Stomach (tissue), 9 donors: ENCODE results near the gene HIGD2A. TPM values are rescaled to one million over a fixed set of nuclear protein-coding genes. Genes with fewer than 3 reads are reported as not detected.

Experiments
- DNase-seq, 2 donors: peaks; one replicate each; pipeline versions ENCODE4 v3.0.0 to v3.0.0-alpha.2; 2013 to 2019
- H3K27ac ChIP-seq, 5 donors: fragments of 200-600 bp in 4 of 5; sonication (generic) in 4 of 5; one replicate each; pipeline ENCODE4 v1.5.1; 2013 to 2019; ENCODE audit warnings: mild to moderate bottlenecking in 1 of 5, moderate library complexity in 1 of 5
- H3K27me3 ChIP-seq, 3 donors: fragments of 200-600 bp; sonication (generic); one replicate each; pipeline ENCODE4 v1.5.1; 2017 to 2019; ENCODE audit warnings: mixed run types in 1 of 3
- H3K36me3 ChIP-seq, 4 donors: fragments of 200-600 bp; sonication (generic); 1 replicate in 3 of 4; 2 replicates in 1 of 4; pipeline ENCODE4 v1.5.1; 2016 to 2019
- H3K4me1 ChIP-seq, 4 donors: fragments of 200-600 bp; sonication (generic); one replicate each; pipeline ENCODE4 v1.5.1; 2016 to 2019
- H3K4me3 ChIP-seq, 4 donors: fragments of 200-600 bp; sonication (generic) in 3 of 4; one replicate each; pipeline ENCODE4 v1.5.1; 2016 to 2019; ENCODE audit warnings: mild to moderate bottlenecking in 1 of 4
- H3K9me3 ChIP-seq, 4 donors: fragments of 200-600 bp; sonication (generic); one replicate each; pipeline ENCODE4 v1.5.1; 2016 to 2019
- EP300 ChIP-seq: sonication (generic); formaldehyde crosslinking; IDR thresholded peaks from one replicate; pipeline ENCODE4 v1.6.1; 2017; ENCODE audit warnings: antibody characterized with exemption
- POLR2A ChIP-seq, 4 donors: fragments of 450-650 bp; IDR thresholded peaks; one replicate each; pipeline ENCODE4 v1.6.1; 2016; ENCODE audit warnings: antibody characterized with exemption in 4 of 4, control low read depth in 2 of 4, mild to moderate bottlenecking in 1 of 4, moderate library complexity in 1 of 4
- POLR2AphosphoS5 ChIP-seq, 3 donors: sonication (generic); formaldehyde crosslinking; IDR thresholded peaks; one replicate each; pipeline ENCODE4 v1.6.1; 2016; ENCODE audit warnings: antibody characterized with exemption in 3 of 3
- WGBS, 5 donors: extraction: QIAGEN DNeasy Blood & Tissue Kit in 3 of 5; methylation state at CpG; one replicate each; pipeline versions ENCODE4 v1.1.5 to v1.1.7; 2013 to 2018; 5-methylcytosine and 5-hydroxymethylcytosine counted together
- intact Hi-C: fragments of 100-400 bp; cut with DNase I; formaldehyde crosslinking; loops from one replicate; pipeline ENCODE4 v1.15.1; 2023; ENCODE audit warnings: low total_unique reads
- polyA plus RNA-seq, 3 donors: library from polyadenylated mRNA; stranded (reverse); fragments of 200-250 nt; gene quantifications; one replicate each; pipeline ENCODE4 v1.2.3, GENCODE V29; 2013
- total RNA-seq, 5 donors: library from RNA; depleted of rRNA; stranded (reverse); fragments of >200 nt; gene quantifications; one replicate each; pipeline versions ENCODE4 v1.1.0 to v1.2.3, GENCODE V29; 2014 to 2016
- TF ChIP-seq, protein P1 (sequence below), 7 experiments: fragments of 450-650 bp in 4 of 7; fragments of 200-600 bp in 3 of 7; sonication (generic) in 3 of 7; IDR thresholded peaks; one replicate each; pipeline ENCODE4 v1.5.1; 2016 to 2019; ENCODE audit warnings: antibody characterized with exemption in 7 of 7, control low read depth in 2 of 7, mild to moderate bottlenecking in 1 of 7
- donor health status: healthy with polysubstance abuse.
- donor health status: Bipolar disorder and iron deficiency.
- donor health status: healthy.

The HIGD2A gene
- total and polyA plus RNA-seq, 8 donors: 47.2 to 248 (median 216) TPM

DNA sequence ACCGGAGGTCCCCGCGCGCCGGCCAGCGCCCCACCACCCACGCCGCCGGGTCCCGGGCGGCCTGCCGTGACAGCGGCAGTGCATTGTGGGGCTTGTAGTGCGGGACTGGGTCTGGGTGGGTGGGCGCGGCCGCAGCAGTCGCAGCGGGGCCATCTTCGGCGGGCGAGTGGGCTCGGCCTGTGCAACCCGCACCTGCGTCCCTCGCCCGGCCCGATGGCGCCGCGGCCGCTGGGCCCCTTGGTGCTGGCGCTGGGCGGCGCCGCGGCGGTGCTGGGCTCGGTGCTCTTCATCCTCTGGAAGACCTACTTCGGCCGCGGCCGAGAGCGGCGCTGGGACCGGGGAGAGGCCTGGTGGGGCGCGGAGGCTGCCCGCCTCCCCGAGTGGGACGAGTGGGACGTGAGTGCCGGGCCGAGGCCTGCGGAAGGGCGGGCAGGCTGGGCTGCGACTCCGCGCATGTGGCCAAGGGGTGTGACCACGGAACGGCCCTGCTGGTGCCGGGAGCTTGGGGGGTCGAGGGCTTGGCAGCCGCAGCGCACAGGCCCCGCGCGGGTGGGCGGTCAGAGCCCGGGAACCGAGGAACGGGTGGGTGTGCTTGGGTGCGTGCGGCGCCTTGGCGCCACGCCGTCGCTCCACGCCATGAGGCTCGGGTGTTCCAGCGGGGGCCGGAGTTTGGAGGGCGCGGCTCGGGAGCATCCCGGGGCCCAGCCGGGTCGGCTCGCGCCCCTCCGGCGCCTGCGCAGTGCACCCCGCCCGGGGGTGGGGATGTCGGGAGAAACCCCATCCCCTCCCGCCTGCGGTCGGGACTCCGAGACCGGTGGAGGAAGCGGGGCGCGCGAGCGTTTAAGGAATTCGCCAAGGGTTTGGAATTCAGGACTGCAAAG lies 23.0 kb upstream of the HIGD2A start, which contains the start of gene ARL10:
TSS of gene ARL10 (plus strand) at position 137 of the 881 bp plus-strand sequence. CDS start at position 214, 77 bp downstream.
- WGBS, 5 donors: 1 to 3% (median 1%) methylated on average over 18 to 107 of the region's 108 CpGs
- Histone ChIP-seq H3K36me3 (peaks cover 0 to 32% (median 22%) of the 10 kb centered on the region in 4 donors), H3K27me3 (peaks cover 0 to 12% (median 6%) of the 10 kb centered on the region in 3 donors), H3K4me1 (peaks cover 8 to 33% (median 29%) of the 10 kb centered on the region in 4 donors), H3K9me3 (no peaks in the 10 kb centered on the region), H3K4me3 (peak within 1 kb of the TSS; percentile 70 to 92 (median 82)), H3K27ac (peak within 1 kb of the TSS; percentile 48 to 83 (median 58))
- intact Hi-C loops: no loop called here
- TF ChIP-seq EP300 (no peak), POLR2AphosphoS5 (IDR thresholded peaks at IDR 0.05) (no peak), POLR2A (IDR thresholded peaks at IDR 0.05) (no peak)
- TF ChIP-seq, protein P1, sequence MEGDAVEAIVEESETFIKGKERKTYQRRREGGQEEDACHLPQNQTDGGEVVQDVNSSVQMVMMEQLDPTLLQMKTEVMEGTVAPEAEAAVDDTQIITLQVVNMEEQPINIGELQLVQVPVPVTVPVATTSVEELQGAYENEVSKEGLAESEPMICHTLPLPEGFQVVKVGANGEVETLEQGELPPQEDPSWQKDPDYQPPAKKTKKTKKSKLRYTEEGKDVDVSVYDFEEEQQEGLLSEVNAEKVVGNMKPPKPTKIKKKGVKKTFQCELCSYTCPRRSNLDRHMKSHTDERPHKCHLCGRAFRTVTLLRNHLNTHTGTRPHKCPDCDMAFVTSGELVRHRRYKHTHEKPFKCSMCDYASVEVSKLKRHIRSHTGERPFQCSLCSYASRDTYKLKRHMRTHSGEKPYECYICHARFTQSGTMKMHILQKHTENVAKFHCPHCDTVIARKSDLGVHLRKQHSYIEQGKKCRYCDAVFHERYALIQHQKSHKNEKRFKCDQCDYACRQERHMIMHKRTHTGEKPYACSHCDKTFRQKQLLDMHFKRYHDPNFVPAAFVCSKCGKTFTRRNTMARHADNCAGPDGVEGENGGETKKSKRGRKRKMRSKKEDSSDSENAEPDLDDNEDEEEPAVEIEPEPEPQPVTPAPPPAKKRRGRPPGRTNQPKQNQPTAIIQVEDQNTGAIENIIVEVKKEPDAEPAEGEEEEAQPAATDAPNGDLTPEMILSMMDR (IDR thresholded peaks at IDR 0.05): no peak
- peak in 1 of 2 donors; percentile 78 for DNase-seq

GRCh38 chr5:176366232-176366894 lies 22.2 kb upstream of the HIGD2A start:
- Histone ChIP-seq H3K4me1 (peaks cover 6 to 27% (median 26%) of the 10 kb centered on the region in 4 donors), H3K27ac (peak overlapping the region in 4 of 5 donors; percentile 48 to 83 (median 60)), H3K4me3 (peak overlapping the region; percentile 70 to 92 (median 82)), H3K27me3 (peaks cover 0 to 12% (median 6%) of the 10 kb centered on the region in 3 donors), H3K36me3 (peaks cover 0 to 39% (median 26%) of the 10 kb centered on the region in 4 donors), H3K9me3 (no peaks in the 10 kb centered on the region)
- intact Hi-C loops: no loop called here
- 49 to 84% (median 63%) methylated on average over 18 to 38 of the region's 38 CpGs for WGBS, 5 donors
- no peak for TF ChIP-seq POLR2AphosphoS5 (IDR thresholded peaks at IDR 0.05)
- DNase-seq: no peak

- 90 to 97% (median 95%) methylated on average over 10 to 13 of the region's 13 CpGs for WGBS, 5 donors
- no peaks in the 10 kb centered on the region for H3K9me3 ChIP-seq
- DNase-seq: no peak
- no peak overlapping the region for H3K4me3 ChIP-seq
- no peak overlapping the region for H3K27ac ChIP-seq
- TF ChIP-seq POLR2A (IDR thresholded peaks at IDR 0.05): no peak
- no peak for TF ChIP-seq POLR2AphosphoS5 (IDR thresholded peaks at IDR 0.05)
- no peak for TF ChIP-seq EP300
- TF ChIP-seq, protein P1 (IDR thresholded peaks at IDR 0.05): no peak
- intact Hi-C loops: no loop called here
- peaks cover 0 to 12% (median 6%) of the 10 kb centered on the region in 3 donors for H3K27me3 ChIP-seq
- peaks cover 6 to 36% (median 24%) of the 10 kb centered on the region in 4 donors for H3K4me1 ChIP-seq
- H3K36me3 ChIP-seq: peaks cover 0 to 51% (median 33%) of the 10 kb centered on the region in 4 donors
Observed at GRCh38 chr5:176368726-176369125, 19.8 kb upstream of the HIGD2A start.

DNA sequence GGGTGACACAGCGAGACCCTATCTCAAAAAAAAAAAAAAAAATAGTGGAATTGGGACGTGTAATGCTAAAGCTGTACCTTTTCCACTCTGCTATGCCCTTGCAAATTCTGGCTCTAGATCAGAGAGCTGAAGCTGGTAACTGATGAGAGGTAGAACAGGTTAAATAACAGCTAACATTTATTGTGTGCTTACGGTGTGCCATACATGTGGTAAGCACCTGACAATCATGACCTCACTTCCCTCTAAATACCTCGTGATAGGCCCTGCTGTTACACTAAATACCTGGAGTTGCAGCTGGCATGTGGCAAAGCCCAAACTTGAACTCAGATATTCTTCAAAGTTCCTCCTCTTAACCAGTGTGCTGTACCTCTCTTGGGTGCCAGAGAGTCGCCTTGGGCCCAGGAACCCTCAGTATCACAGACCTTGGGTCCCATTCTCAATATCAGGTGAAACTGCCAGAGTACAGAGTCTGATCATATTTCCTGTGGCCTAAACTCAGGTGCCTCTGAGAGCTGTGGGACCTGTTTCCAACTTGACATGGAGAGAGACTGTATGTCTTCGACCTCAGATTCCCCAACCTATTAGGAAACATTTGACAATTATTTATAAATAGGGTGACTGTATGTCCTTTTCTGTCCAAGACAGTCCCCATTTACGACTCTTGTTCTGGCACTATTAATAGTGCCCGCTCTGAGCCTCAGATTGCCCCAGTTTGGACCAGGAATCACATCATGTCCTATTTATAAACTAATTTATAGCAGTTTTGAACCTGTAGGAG lies 18.4 kb upstream of the HIGD2A start:
- Histone ChIP-seq H3K27ac (no peak overlapping the region), H3K4me3 (no peak overlapping the region), H3K9me3 (no peaks in the 10 kb centered on the region), H3K27me3 (peaks cover 0 to 12% (median 6%) of the 10 kb centered on the region in 3 donors), H3K4me1 (peaks cover 6 to 30% (median 17%) of the 10 kb centered on the region in 4 donors), H3K36me3 (peaks cover 0 to 51% (median 33%) of the 10 kb centered on the region in 4 donors)
- TF ChIP-seq POLR2A (IDR thresholded peaks at IDR 0.05) (no peak), EP300 (no peak), POLR2AphosphoS5 (IDR thresholded peaks at IDR 0.05) (no peak)
- TF ChIP-seq, protein P1 (IDR thresholded peaks at IDR 0.05): no peak
- WGBS, 5 donors: 73 to 84% (median 79%) methylated on average over 8 of the region's 8 CpGs
- intact Hi-C loops: no loop called here
- DNase-seq: no peak
